HL-60/S4 treated with retinoic acid at 250 ng/mL for 4 days and 3 days (cell line): ENCODE results near the gene PAX5.

Experiments used
- in situ Hi-C: fragments of 300-500 bp; cut with MboI; formaldehyde crosslinking; loops from 2 replicates; pipeline ENCODE4 v1.7.0; 2022; ENCODE audit warnings: low sequenced_read_pairs

PAX5 gene

DNA sequence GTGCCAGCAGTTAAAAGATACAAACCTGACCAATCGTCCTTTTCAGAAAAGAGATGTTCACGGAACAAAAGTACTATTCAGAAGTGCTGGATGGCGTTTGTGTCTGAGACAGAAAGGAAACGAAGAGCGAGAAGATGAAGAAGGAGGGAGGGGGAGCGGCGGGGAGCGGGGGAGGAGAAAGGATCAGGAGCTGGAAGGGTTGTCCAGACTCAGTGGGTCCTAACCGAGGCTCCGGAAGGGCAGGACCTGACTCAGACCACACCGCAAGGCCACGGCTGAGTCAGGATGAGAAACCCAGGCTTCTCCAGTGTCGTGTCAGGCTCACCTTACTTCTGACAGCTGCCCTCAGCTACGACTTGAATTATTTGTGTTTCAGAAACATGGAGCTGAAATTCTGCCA is 46.2 kb downstream of the PAX5 start:
- in situ Hi-C loops = no loop called here

GRCh38 chr9:36987409-36987808 is 46.7 kb downstream of the PAX5 start:
- in situ Hi-C loops = no loop called here

GRCh38 chr9:36986468-36987408 is 47.3 kb downstream of the PAX5 start:
- in situ Hi-C loops = no loop called here

DNA sequence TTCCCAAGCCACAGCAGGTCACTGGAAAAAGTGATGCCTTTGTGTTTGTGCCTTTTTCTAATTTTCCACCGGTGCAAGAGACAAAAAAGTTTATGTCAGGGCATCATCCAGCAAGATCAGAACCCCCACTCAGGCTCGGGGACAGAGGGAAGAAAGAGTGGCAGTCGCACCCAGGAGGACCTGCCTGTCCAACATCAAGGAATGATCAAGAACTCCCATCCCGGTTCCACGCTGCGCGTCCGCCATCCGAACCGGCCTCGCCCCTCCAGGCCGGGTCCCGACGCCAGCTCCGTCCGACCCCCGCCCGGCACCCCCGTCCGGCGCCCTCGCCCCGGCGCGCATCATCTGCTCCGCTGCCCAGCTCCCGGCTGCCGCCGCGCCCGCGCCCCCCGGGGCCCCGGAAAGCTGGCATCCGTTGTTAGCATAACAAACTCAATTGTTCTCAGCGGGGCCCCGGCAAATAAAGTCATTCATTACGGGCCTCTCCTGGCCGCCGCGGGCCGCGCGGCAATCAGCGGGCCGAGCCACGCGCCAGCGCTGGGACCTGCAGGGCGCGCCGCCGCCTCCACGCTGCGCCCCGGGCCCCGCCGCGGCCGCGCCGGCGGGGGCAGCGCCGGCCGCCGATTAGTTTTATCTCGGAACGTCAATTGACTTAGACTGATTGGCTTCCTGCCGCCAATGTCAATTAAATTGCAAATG is 48.1 kb downstream of the PAX5 start:
- in situ Hi-C loops = no loop called here

GRCh38 chr9:36985061-36985768 is 48.9 kb downstream of the PAX5 start:
- in situ Hi-C loops = no loop called here

DNA sequence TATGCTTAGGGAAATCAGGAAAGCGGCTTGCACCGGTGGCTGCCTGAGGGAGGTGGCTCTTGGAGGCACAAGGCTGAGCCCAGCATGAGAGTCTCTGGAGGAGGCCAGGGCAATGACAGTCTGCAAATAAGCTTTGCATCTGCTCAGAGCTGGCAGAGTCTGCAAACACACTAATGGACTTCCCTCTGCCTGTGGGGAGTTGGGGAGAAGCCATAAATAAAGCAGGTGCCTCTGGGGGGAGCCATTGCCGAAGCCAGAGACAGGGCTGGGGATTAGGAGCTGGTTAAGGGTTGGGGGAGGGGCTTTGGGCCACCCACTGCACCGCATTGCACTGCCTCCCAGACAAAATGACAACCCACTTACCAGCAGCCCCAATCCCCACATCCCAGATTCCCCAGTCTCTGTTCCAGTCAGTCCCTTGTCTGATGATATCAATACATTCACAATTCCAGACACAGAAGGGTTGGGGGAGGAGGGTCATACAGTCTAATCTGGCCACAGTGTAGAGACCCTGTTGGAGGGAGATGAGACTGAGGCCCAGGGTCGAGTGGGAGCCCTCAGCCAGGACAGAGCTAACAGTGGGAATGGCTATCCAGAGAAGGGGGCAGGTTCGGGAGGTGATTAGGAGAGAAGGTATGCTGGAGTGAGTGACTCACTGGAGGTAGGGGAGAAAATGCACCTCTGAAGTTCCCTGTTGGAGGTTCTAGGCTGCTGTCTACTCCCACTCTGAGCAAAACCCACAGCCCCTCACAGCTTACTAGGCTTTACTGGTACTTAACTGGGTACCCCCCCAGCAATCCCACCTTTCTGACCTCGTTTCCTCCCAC is 53.7 kb downstream of the PAX5 start:
- in situ Hi-C loops = no loop called here

DNA sequence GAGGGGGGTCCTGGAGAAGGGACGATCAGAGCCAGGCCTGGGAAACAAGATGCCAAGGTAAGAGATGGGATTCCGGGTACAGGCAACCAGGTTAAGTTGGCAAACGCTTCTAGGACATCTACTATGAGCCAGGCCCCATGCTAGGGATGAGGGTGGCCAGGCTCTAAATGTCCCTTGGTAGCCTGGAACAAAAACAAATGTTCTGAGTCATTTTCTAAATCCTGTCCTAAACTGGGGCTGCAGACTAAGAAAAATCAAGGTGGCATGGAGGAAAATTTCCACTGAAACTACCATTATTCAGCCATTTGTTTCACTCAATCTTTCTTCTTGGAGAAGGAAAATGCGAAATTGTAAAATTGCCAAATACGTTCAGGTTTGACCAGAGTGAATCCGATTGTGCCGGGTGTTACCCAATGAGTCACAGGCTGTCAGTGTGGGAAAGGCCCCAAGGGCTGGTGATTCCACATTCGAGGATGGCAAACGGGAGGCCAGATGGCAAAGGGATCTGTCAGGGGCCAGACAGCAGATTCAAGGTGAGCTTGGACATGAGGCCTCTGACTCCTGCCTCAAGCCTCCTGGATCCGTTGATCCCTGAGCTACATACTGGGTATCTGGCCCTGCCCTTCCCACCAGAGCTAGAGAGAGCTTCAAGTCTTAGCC is 57.6 kb downstream of the PAX5 start:
- in situ Hi-C loops = no loop called here

DNA sequence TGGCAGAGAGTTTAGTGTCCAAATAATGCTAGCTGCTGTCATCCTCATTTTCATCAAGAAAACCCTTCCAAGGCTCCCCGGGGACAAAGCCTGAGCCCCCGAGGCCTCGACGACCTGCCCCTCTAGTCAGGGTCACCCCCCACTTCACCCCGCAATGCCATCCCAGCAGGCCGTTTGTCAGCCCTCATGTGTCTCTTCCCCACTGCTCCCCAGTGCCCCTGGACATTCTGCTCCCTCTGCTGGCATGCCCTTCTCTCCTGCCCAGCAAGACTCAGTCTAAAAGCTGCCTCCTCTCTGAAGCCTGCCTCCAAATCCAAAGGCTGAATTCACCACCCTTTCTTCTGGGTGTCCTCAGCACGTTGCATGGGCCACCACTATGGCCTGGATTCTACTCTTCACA is 59.3 kb downstream of the PAX5 start:
- in situ Hi-C loops = no loop called here

GRCh38 chr9:36971935-36972488 is 62.1 kb downstream of the PAX5 start:
- in situ Hi-C loops = no loop called here

DNA sequence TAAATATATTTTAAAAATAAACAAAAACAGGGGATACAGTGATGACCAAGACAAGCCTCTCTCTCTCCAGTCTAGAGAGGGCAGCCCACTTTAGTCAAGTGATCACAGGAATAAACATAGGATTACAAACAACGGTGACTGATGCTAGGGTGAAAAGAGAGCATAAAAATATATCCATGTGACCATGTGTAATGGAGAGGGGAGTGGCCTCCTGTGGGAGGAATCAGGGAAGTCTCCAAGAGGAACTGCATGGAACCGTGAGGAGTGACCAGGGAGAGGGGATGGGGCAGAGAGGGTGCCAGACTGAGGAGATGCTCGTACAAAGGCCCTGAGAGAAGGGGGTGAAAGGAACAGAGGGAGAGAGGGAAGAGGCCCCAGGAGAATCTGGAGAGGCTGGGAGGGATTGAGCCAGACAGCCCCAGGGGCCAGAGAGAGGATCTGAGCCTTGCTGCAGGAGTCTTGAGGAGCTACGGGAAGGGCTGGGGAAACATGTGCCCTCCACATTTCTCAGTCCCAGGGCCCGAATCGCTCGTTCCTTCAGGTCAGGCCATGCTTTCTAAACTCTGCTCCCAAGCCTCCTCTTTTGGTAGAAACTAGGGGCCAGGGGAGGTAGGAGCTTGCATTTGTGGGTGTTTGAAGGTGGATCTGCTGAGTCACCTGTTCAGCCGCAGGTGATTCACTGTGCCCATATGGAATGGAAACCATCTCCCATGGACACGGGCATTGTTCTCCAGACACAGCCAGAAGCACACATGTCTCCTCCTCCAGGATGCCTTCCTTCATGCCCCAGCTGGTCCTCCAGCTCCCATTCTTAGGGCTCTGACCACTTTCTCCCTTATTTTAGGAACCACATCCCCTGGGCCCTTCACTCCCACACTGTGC is 63.8 kb downstream of the PAX5 start:
- in situ Hi-C loops = no loop called here

- in situ Hi-C loops = no loop called here
Observed at GRCh38 chr9:36969216-36969771, 64.8 kb downstream of the PAX5 start.

DNA sequence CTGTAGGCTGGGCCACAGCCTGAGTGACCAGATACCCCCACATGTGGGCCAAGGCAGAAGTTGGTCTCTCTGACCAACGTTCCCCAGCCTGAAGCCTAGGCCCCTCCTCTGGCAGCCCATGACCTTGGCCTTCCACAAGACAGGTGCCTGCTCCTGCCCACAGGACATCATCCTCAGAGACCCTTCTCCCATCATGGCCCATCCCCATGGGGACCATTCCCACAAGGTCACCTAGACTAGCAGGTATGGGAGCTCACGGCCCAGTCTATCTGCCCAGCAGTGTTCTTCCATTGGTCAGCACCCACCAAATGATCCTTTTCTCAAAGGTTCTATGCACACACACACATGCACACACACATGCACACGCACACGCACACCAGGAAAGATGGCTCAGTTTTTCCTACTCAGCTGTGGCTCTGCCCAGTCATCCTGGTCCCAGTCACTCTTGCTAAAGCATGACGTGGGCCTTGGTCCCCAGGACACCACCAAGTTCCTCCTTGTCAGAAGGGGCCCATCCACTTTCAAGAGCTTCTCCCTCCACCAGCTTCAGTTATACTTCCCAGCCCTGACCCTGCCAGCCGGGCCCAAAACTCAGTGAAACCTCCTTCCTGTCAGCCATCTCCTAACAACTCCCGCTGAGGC is 65.4 kb downstream of the PAX5 start:
- in situ Hi-C loops = no loop called here

- in situ Hi-C loops = no loop called here
Observed at GRCh38 chr9:36967997-36968396, 66.1 kb downstream of the PAX5 start.

DNA sequence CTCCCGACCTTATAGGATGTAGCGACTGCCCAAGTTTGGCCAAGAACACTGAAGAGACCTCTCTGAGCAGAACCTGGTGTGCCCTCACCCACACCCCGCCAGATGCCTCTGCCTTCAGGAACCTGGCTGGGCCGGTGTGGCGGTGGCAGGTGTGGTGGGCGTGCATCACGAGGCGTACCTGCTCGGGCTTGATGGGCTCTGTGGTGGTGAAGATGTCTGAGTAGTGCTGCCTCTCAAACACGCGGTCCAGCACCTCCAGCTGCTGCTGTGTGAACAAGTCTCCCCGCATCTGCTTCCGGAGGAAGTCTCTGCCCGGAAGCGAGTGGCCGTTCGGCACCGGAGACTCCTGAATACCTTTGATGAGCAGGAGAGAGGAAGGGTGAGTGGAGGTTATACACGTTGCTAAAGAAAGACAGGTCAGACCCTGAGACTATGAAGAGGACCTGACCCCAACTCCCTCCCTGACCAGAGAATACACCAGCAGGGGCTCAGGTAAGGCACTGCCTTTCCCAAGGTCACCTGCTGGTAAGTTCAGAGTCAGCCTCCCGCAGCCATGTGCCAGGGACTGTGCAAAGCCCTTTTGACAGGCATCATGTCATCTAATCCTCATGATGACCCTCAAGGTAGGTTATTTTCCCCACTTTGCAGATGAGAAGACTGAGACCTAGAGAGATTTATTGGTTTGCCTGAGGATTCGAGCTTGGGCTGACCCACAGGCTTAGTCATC is 67.5 kb downstream of the PAX5 start:
- in situ Hi-C loops = no loop called here

- in situ Hi-C loops = no loop called here
Observed at GRCh38 chr9:36964791-36965190, 69.3 kb downstream of the PAX5 start.

DNA sequence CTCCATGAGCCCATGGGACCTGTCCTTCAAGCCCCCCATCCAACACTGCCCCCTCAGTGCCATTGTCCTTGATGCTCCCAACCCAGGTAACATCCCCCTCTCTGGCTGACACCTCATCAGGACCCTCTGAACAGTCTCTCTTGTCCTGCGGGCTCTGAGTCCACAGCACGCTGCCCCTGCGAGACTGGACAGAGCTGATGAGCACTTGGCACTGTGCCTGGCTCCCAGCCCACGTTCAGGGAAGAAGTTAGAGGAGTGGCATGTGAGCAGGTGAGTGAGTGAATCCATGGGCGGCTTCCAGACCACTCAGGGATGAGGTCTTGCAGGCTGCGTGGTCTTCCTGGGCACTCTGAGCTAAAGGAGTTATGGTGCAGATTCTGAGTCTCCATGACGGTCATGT is 70.7 kb downstream of the PAX5 start:
- in situ Hi-C loops = no loop called here

DNA sequence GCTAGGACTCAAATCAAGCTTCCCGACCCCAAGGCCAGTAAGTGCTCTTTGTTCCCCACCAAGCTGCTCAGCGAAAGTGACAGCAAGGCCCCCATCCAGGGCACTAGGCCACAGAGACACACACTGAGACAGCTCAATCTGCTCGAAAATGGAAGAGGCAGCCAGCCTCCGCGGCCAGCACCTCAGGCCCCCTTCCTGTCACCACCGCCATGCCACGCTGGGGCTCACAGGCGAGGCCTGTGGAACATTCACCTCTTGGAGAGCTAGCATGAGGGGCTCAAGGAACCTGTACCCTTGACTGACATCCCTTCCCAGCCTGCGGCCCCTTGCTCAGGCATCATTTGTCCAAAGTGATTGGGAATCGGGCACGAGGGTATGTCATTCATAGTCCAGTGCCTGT is 71.4 kb downstream of the PAX5 start:
- in situ Hi-C loops = no loop called here
